B cell (primary cell): ENCODE measurements around the gene MYLK4. TPM values are rescaled to one million over a fixed set of nuclear protein-coding genes. Genes with fewer than 3 reads are reported as not detected.

ENCODE experiments used
- ATAC-seq: fragments of 200-7000 bp; cut with Tn5 transposase; one replicate; pipeline ENCODE4 v1.10.0; 2021; ENCODE audit warnings: low read depth, mild to moderate bottlenecking, moderate number of reproducible peaks, moderate library complexity
- CTCF ChIA-PET: fragments of 350-600 bp; sonication (Branson Sonifier 250); formaldehyde crosslinking; loops from one replicate; lab custom pipeline; 2021; ENCODE audit warnings: antibody characterized with exemption, inconsistent platforms; lab: Charles Lee
- POLR2A ChIA-PET: fragments of 350-600 bp; sonication (Branson Sonifier 250); formaldehyde crosslinking; loops from one replicate; lab custom pipeline; 2021; ENCODE audit warnings: antibody characterized with exemption; lab: Charles Lee
- DNase-seq: peaks from one replicate; pipeline ENCODE4 v3.0.0; 2013
- H2AFZ ChIP-seq: 2 replicates; pipeline ENCODE4 v1.6.1; 2012; ENCODE audit warnings: mild to moderate bottlenecking, low read depth, low read length; ENCODE audit not compliant: insufficient read depth, poor library complexity, severe bottlenecking
- H3K27ac ChIP-seq, 2 donors: 1 replicate in 1 of 2; 2 replicates in 1 of 2; pipeline ENCODE4 v1.5.1; 2012 to 2013; ENCODE audit warnings: low read length in 2 of 2, mild to moderate bottlenecking in 2 of 2, moderate library complexity in 1 of 2
- H3K27me3 ChIP-seq, 4 experiments: fragments of 200-600 bp in 1 of 4; sonication (generic) in 1 of 4; replicated peaks in 1 of 4; 1 replicate in 2 of 4; 2 replicates in 2 of 4; pipeline versions ENCODE4 v1.6.1 to v1.7.0; 2013 to 2016; ENCODE audit warnings: low read length in 3 of 4, mild to moderate bottlenecking in 2 of 4, mixed read lengths in 1 of 4, moderate library complexity in 1 of 4; ENCODE audit not compliant: insufficient read depth in 4 of 4, control insufficient read depth in 3 of 4; ENCODE audit errors: control extremely low read depth in 1 of 4
- H3K36me3 ChIP-seq, 2 experiments: replicated peaks in 1 of 2; 1 replicate in 1 of 2; 2 replicates in 1 of 2; pipeline versions ENCODE4 v1.6.1 to v1.7.1; 2013; ENCODE audit warnings: low read length in 1 of 2; ENCODE audit not compliant: insufficient read depth in 2 of 2, control insufficient read depth in 1 of 2; ENCODE audit errors: control extremely low read depth in 1 of 2, extremely low read depth in 1 of 2
- H3K4me1 ChIP-seq, 2 donors: fragments of 200-600 bp in 1 of 2; sonication (generic) in 1 of 2; 1 replicate in 1 of 2; 2 replicates in 1 of 2; pipeline versions ENCODE4 v1.5.1 to v1.6.1; 2013 to 2017; ENCODE audit warnings: low read length in 2 of 2; ENCODE audit not compliant: control insufficient read depth in 2 of 2, insufficient read depth in 2 of 2
- H3K4me2 ChIP-seq: replicated peaks from 2 replicates; pipeline ENCODE3; 2012; ENCODE audit warnings: mild to moderate bottlenecking, low read depth, low read length; ENCODE audit not compliant: poor library complexity, severe bottlenecking
- H3K4me3 ChIP-seq, 5 experiments: fragments of 200-600 bp in 1 of 5; sonication (generic) in 1 of 5; 1 replicate in 3 of 5; 2 replicates in 2 of 5; pipeline versions ENCODE4 v1.5.1 to v1.7.0; 2011 to 2016; ENCODE audit warnings: low read length in 4 of 5, mild to moderate bottlenecking in 4 of 5, low read depth in 2 of 5, control low read depth in 1 of 5, moderate library complexity in 1 of 5; ENCODE audit not compliant: insufficient read depth in 1 of 5; ENCODE audit errors: control extremely low read depth in 1 of 5, extremely low read depth in 1 of 5
- H3K79me2 ChIP-seq: fragments of 200-600 bp; sonication (generic); one replicate; pipeline ENCODE4 v1.6.0; 2016; ENCODE audit warnings: low read length; ENCODE audit not compliant: control insufficient read depth, insufficient read depth
- H3K9ac ChIP-seq: fragments of 200-600 bp; sonication (generic); 2 replicates; pipeline ENCODE4 v1.6.1; 2017; ENCODE audit warnings: mild to moderate bottlenecking, low read length, moderate library complexity
- H3K9me3 ChIP-seq, 3 donors: one replicate each; pipeline versions ENCODE4 v1.6.1 to v1.7.1; 2013; ENCODE audit warnings: low read length in 2 of 3; ENCODE audit not compliant: control insufficient read depth in 2 of 3, insufficient read depth in 1 of 3; ENCODE audit errors: control extremely low read depth in 1 of 3
- H4K20me1 ChIP-seq: 2 replicates; pipeline ENCODE4 v1.6.0; 2012; ENCODE audit warnings: mild to moderate bottlenecking, low read length; ENCODE audit not compliant: insufficient read depth, control insufficient read depth, poor library complexity, severe bottlenecking
- H3K27ac Mint-ChIP-seq: one replicate; pipeline ENCODE4 v1.8.0; 2021; ENCODE audit warnings: mixed read lengths
- H3K27me3 Mint-ChIP-seq: one replicate; pipeline ENCODE4 v1.8.0; 2021; ENCODE audit warnings: mixed read lengths
- H3K4me1 Mint-ChIP-seq: one replicate; pipeline ENCODE4 v1.8.0; 2021; ENCODE audit warnings: mixed read lengths
- H3K4me3 Mint-ChIP-seq: one replicate; pipeline ENCODE4 v1.8.0; 2021; ENCODE audit warnings: mixed read lengths
- H3K9me3 Mint-ChIP-seq: one replicate; pipeline ENCODE4 v1.8.0; 2022; ENCODE audit warnings: mixed read lengths; ENCODE audit not compliant: insufficient read depth
- CTCF ChIP-seq: fragments of 200-600 bp; IDR thresholded peaks from one replicate; pipeline ENCODE4 v1.8.0; 2022; ENCODE audit warnings: antibody characterized with exemption, mild to moderate bottlenecking
- EZH2 ChIP-seq: IDR thresholded peaks from 2 replicates; pipeline ENCODE4 v1.6.1; 2012; ENCODE audit warnings: borderline replicate concordance, low read depth, mild to moderate bottlenecking, moderate library complexity, low read length; ENCODE audit not compliant: insufficient read depth, poor library complexity, severe bottlenecking
- whole genome bisulfite sequencing: methylation state at CpG from one replicate; pipeline ENCODE4 v1.1.5; 2013; ENCODE audit warnings: missing lambda C conversion rate; ENCODE audit not compliant: insufficient coverage; 5-methylcytosine and 5-hydroxymethylcytosine counted together
- intact Hi-C: fragments of 100-400 bp; cut with micrococcal nuclease; formaldehyde crosslinking; loops from one replicate; pipeline ENCODE4 v1.10.0; 2022
- polyA plus RNA-seq: library from polyadenylated mRNA; depleted of rRNA; stranded (reverse); fragments of >200 nt; gene quantifications from 2 replicates; pipeline ENCODE4 v1.2.3, GENCODE V29; 2012
- total RNA-seq, 2 donors: library from RNA; stranded (reverse); fragments of 120-200 nt in 1 of 2; gene quantifications; 1 replicate in 1 of 2; 2 replicates in 1 of 2; pipeline versions ENCODE4 v1.2.3 to v1.2.4, GENCODE V29; 2013 to 2022

Gene MYLK4
- total and polyA plus RNA-seq, 2 donors (not counting 1 experiment from before 2014, with no cell fraction given) = 0.51 to 1.2 TPM

GRCh38 chr6:2791450-2791974, 40.8 kb upstream of the MYLK4 start:
- peak; percentile 66 for DNase-seq
- Histone ChIP-seq H2AFZ (no peak overlapping the region), H4K20me1 (peaks cover 3% of the 10 kb centered on the region), H3K79me2 (peaks cover 4% of the 10 kb centered on the region), H3K27ac (peak overlapping the region in 1 of 2 donors; percentile 18), H3K9ac (no peak overlapping the region), H3K36me3 (peaks cover 0 to 8% of the 10 kb centered on the region in 2 experiments), H3K4me3 (no peak overlapping the region), H3K4me2 (peak overlapping the region; percentile 56), H3K9me3 (no peaks in the 10 kb centered on the region), H3K4me1 (peaks cover 30 to 35% of the 10 kb centered on the region in 2 donors), H3K27me3 (no peaks in the 10 kb centered on the region)
- Mint-ChIP-seq H3K27ac (peak overlapping the region; percentile 82), H3K9me3 (no peaks in the 10 kb centered on the region), H3K27me3 (no peaks in the 10 kb centered on the region), H3K4me1 (peaks cover 36% of the 10 kb centered on the region), H3K4me3 (peak overlapping the region; percentile 67)
- ChIA-PET POLR2A (interaction anchor here (0.6 to 1.4 kb wide), 7 partner anchors 48 to 229 kb away, joined by 3 to 12 read pairs (median 6); partner anchors contain the start of gene SERPINB1), CTCF (interaction anchor here (0.5 to 4.7 kb wide), 58 partner anchors 9 to 295 kb away, joined by 3 to 118 read pairs (median 5); partner anchors contain the start of genes MYLK4, NQO2, RIPK1 and SERPINB1)
- intact Hi-C loops = loop anchor here (1.0 to 2.0 kb wide), 7 partner anchors 27 to 265 kb away; partner anchors contain the start of genes SERPINB1 and WRNIP1
- peak; percentile 65 for ATAC-seq
- TF ChIP-seq CTCF (peak; percentile 7), EZH2 (no peak)
- WGBS = no CpG with 5 or more reads among the region's 4 CpGs
